HG03139 (cell line): ENCODE results near the gene DGLUCY.
A peak's percentile ranks its signal among the peaks of the same experiment; 100 is the strongest.
"Not testable (repeated sequence)": the region's sequence is repeated elsewhere in the genome, so short reads cannot be mapped to it uniquely, and the experiment has no call there.

ENCODE experiments used
- ATAC-seq: cut with Tn5 transposase; IDR thresholded peaks from one replicate; pipeline ENCODE4 v1.9.1; 2021; ENCODE audit not compliant: unreplicated experiment

Gene DGLUCY

DNA sequence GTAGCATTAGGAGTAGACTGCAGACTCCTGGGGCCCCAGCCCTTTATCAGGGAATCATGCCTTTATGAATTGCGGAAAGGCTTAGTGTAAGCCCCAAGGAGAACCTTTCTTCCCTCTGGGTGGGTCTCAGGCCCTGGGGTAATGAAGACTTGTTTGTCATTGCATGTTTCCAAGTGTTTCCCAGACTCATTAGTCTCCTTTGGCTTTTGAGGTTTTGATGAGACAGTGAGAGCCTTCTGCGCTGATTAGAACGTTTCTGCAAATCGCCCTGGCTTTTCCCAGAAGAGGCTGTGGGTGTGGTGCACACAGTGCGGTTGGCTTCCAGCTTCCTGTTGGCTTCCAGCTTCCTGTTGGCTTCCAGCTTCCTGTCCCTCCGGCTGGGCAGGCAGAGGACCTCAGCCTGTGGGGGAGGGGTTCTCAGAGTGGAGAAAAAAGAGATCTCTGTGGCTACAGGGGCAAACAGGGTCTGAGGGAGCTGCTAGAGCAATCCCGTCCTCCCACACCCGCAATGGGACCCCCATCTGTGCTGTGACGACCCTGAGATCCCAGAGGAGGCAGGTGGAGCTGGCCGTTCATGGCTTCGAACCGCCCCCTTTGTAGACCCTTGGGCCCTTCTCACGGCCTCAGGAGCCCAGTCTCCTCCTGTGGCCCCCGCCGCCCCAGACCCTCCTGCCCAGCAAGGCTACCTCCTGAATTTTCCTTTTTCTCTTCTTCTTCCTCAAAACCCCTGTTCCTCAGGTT is 88.5 kb downstream of the DGLUCY start:
- ATAC-seq = no peak

DNA sequence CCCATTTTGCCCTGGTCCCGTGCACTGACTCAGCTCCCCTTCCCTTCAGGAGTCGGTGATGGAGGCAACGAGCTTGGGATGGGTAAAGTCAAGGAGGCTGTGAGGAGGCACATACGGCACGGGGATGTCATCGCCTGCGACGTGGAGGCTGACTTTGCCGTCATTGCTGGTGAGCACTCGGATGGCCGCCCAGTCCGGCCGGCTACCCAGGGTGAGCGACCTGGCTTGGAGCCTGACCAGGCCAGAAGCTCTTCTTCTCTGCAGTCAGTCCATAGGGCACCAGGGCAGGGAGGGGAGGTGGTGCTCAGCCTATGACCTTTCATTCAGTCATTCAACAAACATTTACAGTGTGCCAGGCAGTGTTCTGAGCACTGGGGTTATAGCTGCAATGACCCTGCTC is 90.8 kb downstream of the DGLUCY start:
- ATAC-seq = no peak

GRCh38 chr14:91205459-91205858 is 91.6 kb downstream of the DGLUCY start:
- no peak for ATAC-seq

GRCh38 chr14:91207008-91207407 is 93.1 kb downstream of the DGLUCY start:
- no peak for ATAC-seq

DNA sequence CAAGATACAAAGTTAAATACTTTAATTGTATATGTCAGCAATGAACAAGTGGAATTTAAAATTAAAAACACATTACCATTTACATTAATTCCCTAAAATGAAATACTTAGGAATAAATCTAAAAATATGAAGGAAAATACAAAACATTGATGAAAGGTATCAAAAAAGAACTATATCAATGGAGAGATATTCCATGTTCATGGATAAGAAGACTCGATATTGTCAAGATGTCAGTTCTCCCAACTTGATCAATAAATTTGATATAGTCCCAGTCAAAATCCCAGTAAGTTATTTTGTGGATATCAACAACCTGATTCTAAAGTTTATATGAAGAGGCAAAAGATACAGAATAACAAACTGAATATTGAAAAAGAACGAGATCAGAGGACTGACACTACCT is 97.1 kb downstream of the DGLUCY start:
- ATAC-seq = no peak

- no peak for ATAC-seq
These were observed 100.4 kb downstream of the DGLUCY start for GRCh38 chr14:91214306-91214705.

DNA sequence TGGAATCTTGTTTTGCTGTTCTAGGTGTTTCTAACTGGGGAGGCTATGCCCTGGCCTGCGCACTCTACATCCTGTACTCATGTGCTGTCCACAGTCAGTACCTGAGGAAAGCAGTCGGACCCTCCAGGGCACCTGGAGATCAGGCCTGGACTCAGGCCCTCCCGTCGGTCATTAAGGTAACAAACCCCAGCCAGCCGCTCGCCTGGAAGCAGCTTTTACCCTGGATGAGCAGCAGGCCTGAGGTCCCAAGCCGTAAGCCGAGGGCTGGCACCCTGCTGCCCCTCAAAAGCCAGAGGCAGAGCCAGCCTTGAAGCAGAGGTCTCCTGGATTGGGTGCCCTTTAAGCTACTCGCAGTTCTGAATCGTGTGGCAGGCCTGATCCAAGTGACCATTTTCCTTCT is 101.5 kb downstream of the DGLUCY start:
- ATAC-seq = no peak

- ATAC-seq = no peak
These were observed 102.9 kb downstream of the DGLUCY start for GRCh38 chr14:91216731-91217226.

GRCh38 chr14:91218014-91218413 is 104.1 kb downstream of the DGLUCY start:
- ATAC-seq = no peak

- ATAC-seq = no peak
These were observed 105.9 kb downstream of the DGLUCY start for GRCh38 chr14:91219517-91220389.

DNA sequence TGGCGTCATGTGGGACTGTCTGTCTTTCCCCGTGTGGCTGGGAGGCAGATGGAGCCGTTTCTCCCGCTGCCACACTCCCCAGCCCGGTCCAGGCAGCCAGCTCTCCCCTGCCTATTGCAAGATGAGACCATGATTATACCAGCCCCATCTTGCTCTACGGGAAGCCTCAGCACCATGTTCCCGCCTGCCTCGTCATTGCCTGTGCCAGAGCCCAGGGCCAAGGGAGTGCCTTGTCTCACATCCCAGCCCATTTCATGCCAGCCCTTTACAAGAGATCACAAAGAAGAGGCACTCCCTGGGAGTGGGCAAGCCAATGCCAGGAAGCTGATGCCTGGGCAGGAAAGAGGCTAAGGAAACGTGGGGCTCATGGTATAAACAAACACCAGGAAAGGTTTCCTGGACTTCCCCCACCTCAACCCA is 106.7 kb downstream of the DGLUCY start:
- ATAC-seq = no peak

GRCh38 chr14:91221270-91221669 is 107.4 kb downstream of the DGLUCY start:
- ATAC-seq = no peak

- ATAC-seq = no peak
These were observed 109.3 kb downstream of the DGLUCY start for GRCh38 chr14:91223028-91223783.

- no peak for ATAC-seq
These were observed 111.2 kb downstream of the DGLUCY start for GRCh38 chr14:91225025-91225424.

- not testable (repeated sequence) for ATAC-seq
These were observed 112.5 kb downstream of the DGLUCY start for GRCh38 chr14:91226360-91226759.

GRCh38 chr14:91227183-91227628 is 113.3 kb downstream of the DGLUCY start:
- ATAC-seq = no peak

DNA sequence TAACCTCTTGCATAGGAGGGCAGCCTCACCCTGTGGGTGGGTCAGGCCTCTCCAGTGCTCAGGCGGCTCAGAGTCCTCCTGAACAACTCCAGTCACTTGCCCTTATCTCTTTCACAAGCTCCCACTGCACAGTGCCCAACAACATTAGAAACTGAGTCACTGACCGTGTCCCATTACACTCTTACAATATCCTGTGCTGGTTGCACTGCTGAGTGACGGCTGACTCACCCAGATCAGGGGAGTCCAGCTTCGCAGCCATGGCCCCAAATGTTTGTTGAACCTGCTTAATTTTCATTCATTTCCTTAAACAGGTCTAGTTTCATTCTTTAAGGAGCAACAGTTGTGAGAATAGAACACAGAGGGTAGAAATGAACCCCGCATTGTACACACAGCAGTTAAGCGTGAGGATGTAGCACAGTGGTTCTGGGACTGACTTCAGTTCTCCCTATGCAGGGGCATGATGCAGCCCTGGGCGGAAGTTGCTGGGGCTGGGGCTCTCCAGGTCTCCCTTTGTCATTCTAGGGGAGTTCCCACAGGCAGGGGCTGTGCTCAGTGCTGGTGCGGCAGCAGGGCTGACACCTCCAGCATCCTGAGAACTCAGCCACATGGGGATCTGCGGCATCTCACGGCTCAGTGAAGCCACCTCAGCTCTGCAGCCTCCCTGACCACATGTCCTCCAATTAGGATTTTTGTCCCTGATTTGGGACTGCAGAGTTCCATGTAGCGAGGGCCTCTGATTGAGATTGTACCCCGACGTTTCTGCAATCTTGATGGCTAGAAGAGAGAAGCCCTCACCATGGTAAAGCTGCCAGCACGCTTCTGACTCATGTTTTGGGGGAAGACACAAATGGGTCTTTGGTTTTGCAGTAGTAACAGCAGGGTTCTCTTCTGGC is 114.5 kb downstream of the DGLUCY start:
- ATAC-seq = peak; percentile 73

- no peak for ATAC-seq
These were observed 115.1 kb downstream of the DGLUCY start for GRCh38 chr14:91229005-91229382.

GRCh38 chr14:91229743-91230200 is 115.9 kb downstream of the DGLUCY start:
- ATAC-seq = peak; percentile 64

- no peak for ATAC-seq
These were observed 116.6 kb downstream of the DGLUCY start for GRCh38 chr14:91230397-91231035.
